ENCODE data around the gene SEMA4C. TPM values are rescaled to one million over a fixed set of nuclear protein-coding genes. Genes with fewer than 3 reads are reported as not detected.

Gene SEMA4C
- polyA plus RNA-seq, 1 of the 3 experiments (the other 2 are of a cell fraction), result 34.8 TPM

DNA sequence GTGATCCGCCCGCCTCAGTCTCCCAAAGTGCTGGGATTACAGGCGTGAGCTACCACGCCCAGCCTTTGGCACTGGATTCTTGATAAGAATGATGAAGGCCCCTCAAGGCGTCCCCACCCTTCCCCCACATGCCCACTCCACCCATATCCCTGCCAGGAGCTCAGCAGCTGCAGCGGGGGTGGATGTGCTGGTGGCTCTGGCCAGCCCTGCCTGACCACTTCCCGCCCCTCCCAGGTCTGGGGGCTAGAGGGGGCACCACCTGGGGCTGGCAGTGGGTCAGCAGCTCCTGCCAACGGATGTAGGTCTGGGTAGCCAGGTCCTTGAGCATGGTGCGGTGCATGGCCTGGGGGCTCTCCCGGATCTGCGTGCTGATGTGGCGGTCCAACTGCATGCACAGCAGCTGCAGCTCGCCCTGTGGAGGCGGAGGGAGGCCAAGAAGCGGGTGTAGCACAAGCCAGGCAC, 7.8 kb upstream of the SEMA4C start (continued):
- no peak for TF ChIP-seq GABPA (IDR thresholded peaks at IDR 0.05; ENCODE audit: low read depth)
- TF ChIP-seq SIN3A (IDR thresholded peaks at IDR 0.05; ENCODE audit: borderline replicate concordance, low read depth, low read length), result no peak

DNA sequence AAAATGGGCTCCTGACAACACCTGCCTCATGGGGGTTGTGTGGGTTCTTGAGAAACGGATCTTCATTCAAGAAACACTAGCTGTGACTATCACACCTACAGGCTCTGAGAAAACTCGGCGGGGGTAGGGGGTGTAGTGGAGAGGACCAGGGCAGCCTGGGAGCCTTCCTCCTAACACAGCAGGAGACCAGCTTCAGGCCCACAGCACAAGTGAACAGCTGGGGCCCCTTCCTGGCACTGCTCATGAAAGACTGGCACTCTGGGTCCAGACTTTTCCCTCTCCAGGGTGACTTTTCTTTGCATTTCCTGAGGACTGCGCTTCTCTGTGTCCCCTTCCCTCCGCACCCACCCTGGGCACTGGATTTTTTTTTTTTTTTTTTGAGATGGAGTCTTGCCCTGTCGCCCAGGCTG, 7.2 kb upstream of the SEMA4C start:
- Histone ChIP-seq H4K20me1 (ENCODE audit: insufficient read depth) (no peaks in the 10 kb centered on the region), H3K4me2 (no peak overlapping the region), H3K79me2 (ENCODE audit: insufficient read depth) (no peaks in the 10 kb centered on the region), H3K27ac (ENCODE audit: low read depth in 2 of 2, low read length in 1 of 2) (no peak overlapping the region), H3K9me2 (no peaks in the 10 kb centered on the region), H3K9me3 (no peaks in the 10 kb centered on the region), H3F3A (replicated peaks; ENCODE audit: insufficient read depth) (no peaks in the 10 kb centered on the region), H3K9ac (no peak overlapping the region), H3K4me1 (ENCODE audit: control insufficient read depth in 1 of 2, insufficient read depth in 2 of 2, low read depth in 1 of 2, low read length in 1 of 2) (peaks cover 9 to 47% of the 10 kb centered on the region in 2 experiments; a peak in 2 of 4 replicates), H3K36me3 (replicated peaks in 1 of 2; ENCODE audit: control insufficient read depth in 1 of 2, insufficient read depth in 2 of 2, low read length in 1 of 2) (no peaks in the 10 kb centered on the region), H2AFZ (ENCODE audit: low read depth) (no peak overlapping the region), H3K27me3 (ENCODE audit: insufficient read depth) (no peaks in the 10 kb centered on the region), H3K4me3 (ENCODE audit: low read depth in 2 of 2, low read length in 1 of 2) (no peak overlapping the region)
- POLR2A ChIA-PET, result no interaction called here
- WGBS (ENCODE audit: low lambda C conversion rate), result 88% methylated on average over 6 of the region's 6 CpGs
- TF ChIP-seq PBX3 (IDR thresholded peaks at IDR 0.05), result no peak
- TF ChIP-seq GATA2 (CRISPR knock-in tag; IDR thresholded peaks at IDR 0.05), result no peak
- TF ChIP-seq NRF1 (IDR thresholded peaks at IDR 0.05; ENCODE audit: low read depth, low read length), result no peak
- CTCF ChIA-PET, result interaction anchor here (2.0 to 2.1 kb wide), 2 partner anchors 8 to 19 kb away, joined by 9 to 11 read pairs; partner anchors contain the start of genes ANKRD39 and SEMA4C
- DNase-seq, result no peak

- H3K9me2 ChIP-seq, result no peaks in the 10 kb centered on the region
- POLR2A ChIA-PET, result interaction anchor here (1.0 to 3.0 kb wide), 2 partner anchors 15 to 19 kb away, joined by 3 to 8 read pairs; partner anchors contain the start of gene ANKRD39
- H3K4me2 ChIP-seq, result no peak overlapping the region
- no peak for DNase-seq
- CTCF ChIA-PET, result interaction anchor here (0.9 to 5.7 kb wide), 6 partner anchors 8 to 75 kb away, joined by 3 to 34 read pairs (median 8); partner anchors contain the start of gene ANKRD39
- no peak overlapping the region for H3K4me3 ChIP-seq (ENCODE audit: low read depth in 2 of 2, low read length in 1 of 2)
- H3K9me3 ChIP-seq, result no peaks in the 10 kb centered on the region
- H3K36me3 ChIP-seq (replicated peaks in 1 of 2; ENCODE audit: control insufficient read depth in 1 of 2, insufficient read depth in 2 of 2, low read length in 1 of 2), result no peaks in the 10 kb centered on the region
- H2AFZ ChIP-seq (ENCODE audit: low read depth), result no peak overlapping the region
- no peaks in the 10 kb centered on the region for H3K79me2 ChIP-seq (ENCODE audit: insufficient read depth)
- no peaks in the 10 kb centered on the region for H3F3A ChIP-seq (replicated peaks; ENCODE audit: insufficient read depth)
- TF ChIP-seq RCOR1 (IDR thresholded peaks at IDR 0.05; ENCODE audit: low read length) (no peak), RFX5 (IDR thresholded peaks at IDR 0.05; ENCODE audit: low read length) (no peak), MEF2A (IDR thresholded peaks at IDR 0.05; ENCODE audit: borderline replicate concordance, low read depth) (no peak)
- no peak overlapping the region for H3K9ac ChIP-seq
- no peaks in the 10 kb centered on the region for H4K20me1 ChIP-seq (ENCODE audit: insufficient read depth)
- H3K4me1 ChIP-seq (ENCODE audit: control insufficient read depth in 1 of 2, insufficient read depth in 2 of 2, low read depth in 1 of 2, low read length in 1 of 2), result peaks cover 9 to 47% of the 10 kb centered on the region in 2 experiments; a peak in 2 of 4 replicates
- no peaks in the 10 kb centered on the region for H3K27me3 ChIP-seq (ENCODE audit: insufficient read depth)
- H3K27ac ChIP-seq (ENCODE audit: low read depth in 2 of 2, low read length in 1 of 2), result no peak overlapping the region; a peak in 1 of 4 replicates
- WGBS (ENCODE audit: low lambda C conversion rate), result 74% methylated on average over 5 of the region's 16 CpGs
Measured at GRCh38 chr2:96876269-96877041, 6.6 kb upstream of the SEMA4C start.

All from SK-N-SH (cell line).